HepG2 (cell line): ENCODE data around the gene EDC3. TPM values are rescaled to one million over a fixed set of nuclear protein-coding genes. Genes with fewer than 3 reads are reported as not detected.

Source experiments
- ARNT2 ChIP-seq: sonication (generic); formaldehyde crosslinking; IDR thresholded peaks from 2 replicates; pipeline ENCODE4 v1.8.0; 2022; ENCODE audit warnings: mild to moderate bottlenecking, low read depth, missing genetic modification reagents, moderate library complexity
- ESRRA ChIP-seq: sonication (generic); formaldehyde crosslinking; IDR thresholded peaks from 2 replicates; pipeline ENCODE4 v1.5.1; 2020; ENCODE audit warnings: mild to moderate bottlenecking, low read depth, missing genetic modification reagents
- HMG20A ChIP-seq: IDR thresholded peaks from 2 replicates; pipeline ENCODE4 v1.6.1; 2016; ENCODE audit warnings: borderline replicate concordance
- PBX3 ChIP-seq: sonication (generic); formaldehyde crosslinking; IDR thresholded peaks from 2 replicates; pipeline ENCODE4 v1.8.1; 2023; ENCODE audit warnings: missing genetic modification reagents, inconsistent platforms, borderline replicate concordance
- PHF21A ChIP-seq: sonication (generic); formaldehyde crosslinking; IDR thresholded peaks from 2 replicates; pipeline ENCODE4 v1.5.0; 2020; ENCODE audit warnings: mild to moderate bottlenecking, missing genetic modification reagents
- ZNF282 ChIP-seq: fragments of 450-650 bp; IDR thresholded peaks from 2 replicates; pipeline ENCODE4 v1.6.1; 2018; ENCODE audit not compliant: partially characterized antibody
- ZNF292 ChIP-seq: sonication (generic); formaldehyde crosslinking; IDR thresholded peaks from 2 replicates; pipeline ENCODE4 v1.8.1; 2022; ENCODE audit warnings: mild to moderate bottlenecking, low read depth, missing genetic modification reagents, borderline replicate concordance
- ZSCAN5A ChIP-seq: sonication (generic); formaldehyde crosslinking; IDR thresholded peaks from 2 replicates; pipeline ENCODE4 v1.8.0; 2022; ENCODE audit warnings: mild to moderate bottlenecking, missing genetic modification reagents, borderline replicate concordance
- polyA plus RNA-seq, 8 experiments: library from polyadenylated mRNA; depleted of rRNA in 3 of 8; stranded (reverse) in 7 of 8; unstranded in 1 of 8; fragments of >200 nt; fragmentation: Illumina TruSeq in 4 of 8; extraction: Trizol in 4 of 8; gene quantifications; 2 replicates each; pipeline versions ENCODE4 v1.2.1 to v1.2.3, GENCODE V29; 2011 to 2016; ENCODE audit warnings: low read depth in 4 of 8, missing spikeins in 1 of 8, mixed read lengths in 1 of 8; ENCODE audit not compliant: insufficient read depth in 1 of 8
- total RNA-seq, 5 experiments: library from RNA; depleted of rRNA; stranded (reverse); fragments of >200 nt; fragmentation: Illumina TruSeq; extraction: Trizol; gene quantifications; 2 replicates each; pipeline ENCODE4 v1.2.3, GENCODE V29; 2016; ENCODE audit warnings: low read depth in 1 of 5
- TF ChIP-seq, protein P1 (sequence below): IDR thresholded peaks from 2 replicates; pipeline ENCODE4 v1.6.1; 2016
- TF ChIP-seq, protein P2 (sequence below): IDR thresholded peaks from 2 replicates; pipeline ENCODE4 v1.6.1; 2016; ENCODE audit warnings: missing compliant biosample characterization, missing genetic modification reagents, borderline replicate concordance
- TF ChIP-seq, protein P3 (sequence below): sonication (generic); formaldehyde crosslinking; IDR thresholded peaks from 2 replicates; pipeline ENCODE4 v1.4.0; 2020; ENCODE audit warnings: missing genetic modification reagents, borderline replicate concordance
- TF ChIP-seq, protein P4 (sequence below): sonication (generic); formaldehyde crosslinking; conservative IDR thresholded peaks from 2 replicates; pipeline ENCODE4 v1.8.0; 2022; ENCODE audit warnings: missing genetic modification reagents

EDC3 gene
- total and polyA plus RNA-seq, 2 of the 13 experiments (the other 11 are each of a cell fraction or from before 2014, with no cell fraction given) = 17.4 to 32.0 TPM

DNA sequence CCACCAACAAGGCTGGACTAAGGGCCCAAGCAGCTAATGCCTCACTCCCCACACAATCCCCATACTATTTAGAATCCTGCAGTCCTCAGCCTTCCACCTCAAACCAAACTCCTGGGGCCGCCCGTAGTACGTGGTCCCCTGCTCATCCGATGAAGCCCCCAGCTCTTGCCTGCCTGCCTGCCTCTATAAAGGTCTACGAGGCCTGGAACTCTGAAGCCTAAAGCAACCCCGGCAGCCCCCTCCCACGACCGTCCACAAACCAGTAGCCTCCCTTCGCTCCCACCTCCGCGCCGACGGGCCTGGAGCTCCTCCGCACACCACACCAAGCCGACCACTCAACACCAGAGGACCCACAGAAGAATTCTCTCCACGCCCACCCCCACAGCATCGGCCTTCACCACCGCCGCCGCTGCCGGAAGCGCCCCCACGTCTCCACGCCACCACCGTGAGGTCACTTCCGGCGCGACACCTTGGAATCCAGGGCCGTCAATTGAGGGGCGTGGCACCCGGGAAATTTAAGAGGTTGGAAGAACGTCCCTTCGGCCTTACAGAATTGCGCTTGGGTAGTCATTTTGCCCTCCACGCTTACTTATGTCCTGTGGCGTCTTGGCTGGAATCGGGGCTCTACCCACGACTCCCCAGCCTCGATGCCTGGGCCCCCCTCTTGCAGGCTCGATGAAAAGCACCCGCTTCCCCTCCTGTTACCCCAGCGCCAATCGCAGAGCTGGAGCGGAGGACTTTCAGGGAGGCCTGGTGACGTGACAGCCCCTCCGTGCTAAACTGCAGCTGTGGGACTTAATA lies at the start of gene EDC3 (continued):
- TF ChIP-seq, protein P1, sequence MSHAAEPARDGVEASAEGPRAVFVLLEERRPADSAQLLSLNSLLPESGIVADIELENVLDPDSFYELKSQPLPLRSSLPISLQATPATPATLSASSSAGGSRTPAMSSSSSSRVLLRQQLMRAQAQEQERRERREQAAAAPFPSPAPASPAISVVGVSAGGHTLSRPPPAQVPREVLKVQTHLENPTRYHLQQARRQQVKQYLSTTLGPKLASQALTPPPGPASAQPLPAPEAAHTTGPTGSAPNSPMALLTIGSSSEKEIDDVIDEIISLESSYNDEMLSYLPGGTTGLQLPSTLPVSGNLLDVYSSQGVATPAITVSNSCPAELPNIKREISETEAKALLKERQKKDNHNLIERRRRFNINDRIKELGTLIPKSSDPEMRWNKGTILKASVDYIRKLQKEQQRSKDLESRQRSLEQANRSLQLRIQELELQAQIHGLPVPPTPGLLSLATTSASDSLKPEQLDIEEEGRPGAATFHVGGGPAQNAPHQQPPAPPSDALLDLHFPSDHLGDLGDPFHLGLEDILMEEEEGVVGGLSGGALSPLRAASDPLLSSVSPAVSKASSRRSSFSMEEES (CRISPR knock-in tag) = no peak
- TF ChIP-seq ZNF282 (no peak), PHF21A (CRISPR knock-in tag) (peak; percentile 33; the same call in 1 of the 2 replicates), PBX3 (CRISPR knock-in tag) (no peak), ARNT2 (CRISPR knock-in tag) (peak; percentile 64; the same call in 1 of the 2 replicates), HMG20A (CRISPR knock-in tag) (no peak), ZSCAN5A (CRISPR knock-in tag) (no peak), ESRRA (no peak), ZNF292 (CRISPR knock-in tag) (0 out of 2 replicates have a peak, but pooled peaks have one; percentile 57)
- TF ChIP-seq, protein P2, sequence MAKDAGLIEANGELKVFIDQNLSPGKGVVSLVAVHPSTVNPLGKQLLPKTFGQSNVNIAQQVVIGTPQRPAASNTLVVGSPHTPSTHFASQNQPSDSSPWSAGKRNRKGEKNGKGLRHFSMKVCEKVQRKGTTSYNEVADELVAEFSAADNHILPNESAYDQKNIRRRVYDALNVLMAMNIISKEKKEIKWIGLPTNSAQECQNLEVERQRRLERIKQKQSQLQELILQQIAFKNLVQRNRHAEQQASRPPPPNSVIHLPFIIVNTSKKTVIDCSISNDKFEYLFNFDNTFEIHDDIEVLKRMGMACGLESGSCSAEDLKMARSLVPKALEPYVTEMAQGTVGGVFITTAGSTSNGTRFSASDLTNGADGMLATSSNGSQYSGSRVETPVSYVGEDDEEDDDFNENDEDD (CRISPR knock-in tag) = peak; percentile 99
- TF ChIP-seq, protein P3, sequence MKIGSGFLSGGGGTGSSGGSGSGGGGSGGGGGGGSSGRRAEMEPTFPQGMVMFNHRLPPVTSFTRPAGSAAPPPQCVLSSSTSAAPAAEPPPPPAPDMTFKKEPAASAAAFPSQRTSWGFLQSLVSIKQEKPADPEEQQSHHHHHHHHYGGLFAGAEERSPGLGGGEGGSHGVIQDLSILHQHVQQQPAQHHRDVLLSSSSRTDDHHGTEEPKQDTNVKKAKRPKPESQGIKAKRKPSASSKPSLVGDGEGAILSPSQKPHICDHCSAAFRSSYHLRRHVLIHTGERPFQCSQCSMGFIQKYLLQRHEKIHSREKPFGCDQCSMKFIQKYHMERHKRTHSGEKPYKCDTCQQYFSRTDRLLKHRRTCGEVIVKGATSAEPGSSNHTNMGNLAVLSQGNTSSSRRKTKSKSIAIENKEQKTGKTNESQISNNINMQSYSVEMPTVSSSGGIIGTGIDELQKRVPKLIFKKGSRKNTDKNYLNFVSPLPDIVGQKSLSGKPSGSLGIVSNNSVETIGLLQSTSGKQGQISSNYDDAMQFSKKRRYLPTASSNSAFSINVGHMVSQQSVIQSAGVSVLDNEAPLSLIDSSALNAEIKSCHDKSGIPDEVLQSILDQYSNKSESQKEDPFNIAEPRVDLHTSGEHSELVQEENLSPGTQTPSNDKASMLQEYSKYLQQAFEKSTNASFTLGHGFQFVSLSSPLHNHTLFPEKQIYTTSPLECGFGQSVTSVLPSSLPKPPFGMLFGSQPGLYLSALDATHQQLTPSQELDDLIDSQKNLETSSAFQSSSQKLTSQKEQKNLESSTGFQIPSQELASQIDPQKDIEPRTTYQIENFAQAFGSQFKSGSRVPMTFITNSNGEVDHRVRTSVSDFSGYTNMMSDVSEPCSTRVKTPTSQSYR (CRISPR knock-in tag) = peak; percentile 76; the same call in 1 of the 2 replicates
- TF ChIP-seq, protein P4, sequence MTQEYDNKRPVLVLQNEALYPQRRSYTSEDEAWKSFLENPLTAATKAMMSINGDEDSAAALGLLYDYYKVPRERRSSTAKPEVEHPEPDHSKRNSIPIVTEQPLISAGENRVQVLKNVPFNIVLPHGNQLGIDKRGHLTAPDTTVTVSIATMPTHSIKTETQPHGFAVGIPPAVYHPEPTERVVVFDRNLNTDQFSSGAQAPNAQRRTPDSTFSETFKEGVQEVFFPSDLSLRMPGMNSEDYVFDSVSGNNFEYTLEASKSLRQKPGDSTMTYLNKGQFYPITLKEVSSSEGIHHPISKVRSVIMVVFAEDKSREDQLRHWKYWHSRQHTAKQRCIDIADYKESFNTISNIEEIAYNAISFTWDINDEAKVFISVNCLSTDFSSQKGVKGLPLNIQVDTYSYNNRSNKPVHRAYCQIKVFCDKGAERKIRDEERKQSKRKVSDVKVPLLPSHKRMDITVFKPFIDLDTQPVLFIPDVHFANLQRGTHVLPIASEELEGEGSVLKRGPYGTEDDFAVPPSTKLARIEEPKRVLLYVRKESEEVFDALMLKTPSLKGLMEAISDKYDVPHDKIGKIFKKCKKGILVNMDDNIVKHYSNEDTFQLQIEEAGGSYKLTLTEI (CRISPR knock-in tag) = no peak
